Prostate gland (tissue), 2 donors: ENCODE results near the gene PRRG4.
"Not testable (repeated sequence)": the region's sequence is repeated elsewhere in the genome, so short reads cannot be mapped to it uniquely, and the experiment has no call there.

ENCODE experiments used
- CTCF ChIP-seq, 4 experiments: fragments of 200-600 bp in 2 of 4; fragments of 450-650 bp in 2 of 4; sonication (generic) in 2 of 4; IDR thresholded peaks; 1 replicate in 3 of 4; 2 replicates in 1 of 4; pipeline ENCODE4 v1.5.1; 2016 to 2019; ENCODE audit warnings: antibody characterized with exemption in 4 of 4, mild to moderate bottlenecking in 2 of 4, moderate library complexity in 2 of 4
- POLR2A ChIP-seq: fragments of 450-650 bp; IDR thresholded peaks from one replicate; pipeline ENCODE4 v1.6.1; 2016; ENCODE audit warnings: antibody characterized with exemption, mild to moderate bottlenecking
- POLR2AphosphoS5 ChIP-seq: sonication (generic); formaldehyde crosslinking; IDR thresholded peaks from one replicate; pipeline ENCODE4 v1.6.1; 2017; ENCODE audit warnings: antibody characterized with exemption

- not testable (repeated sequence) for TF ChIP-seq CTCF (IDR thresholded peaks at IDR 0.05); POLR2AphosphoS5; POLR2A
Measured at GRCh38 chr11:32887707-32888383, 58.1 kb downstream of the PRRG4 start.
